Measurements from ENCODE around the gene GUCA1C.

DNA sequence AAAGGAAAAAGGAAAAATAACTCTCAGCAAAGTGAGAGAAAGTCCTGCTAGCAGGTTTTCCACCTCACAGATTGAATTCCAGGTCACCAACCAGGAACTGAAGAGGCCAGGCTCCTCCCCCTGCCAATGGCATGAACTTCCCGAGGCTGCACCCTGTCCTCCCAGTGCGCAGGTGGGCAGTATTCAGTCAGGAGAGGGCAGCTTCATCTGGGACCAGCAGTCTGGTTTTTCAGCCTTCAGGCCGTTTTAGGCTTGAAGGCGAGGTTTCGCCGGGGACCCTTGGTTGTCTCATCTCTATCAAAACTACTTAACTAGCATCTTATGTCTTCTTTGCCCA lies 89.9 kb downstream of the GUCA1C start:
- TF ChIP-seq CTCF (IDR thresholded peaks at IDR 0.05), result no peak
- no peak for TF ChIP-seq EZH2 (IDR thresholded peaks at IDR 0.05)

Measured in neural progenitor cell (in vitro differentiated cells).